CD14-positive monocyte (primary cell): ENCODE results near the gene OR9I1. TPM values are rescaled to one million over a fixed set of nuclear protein-coding genes. Genes with fewer than 3 reads are reported as not detected.

ENCODE experiments used
- DNase-seq, 3 donors: peaks; one replicate each; pipeline ENCODE4 v3.0.0-alpha.2; 2011 to 2022
- H2AFZ ChIP-seq: 2 replicates; pipeline ENCODE4 v1.6.0; 2012; ENCODE audit warnings: mild to moderate bottlenecking, low read depth, low read length, inconsistent platforms; ENCODE audit not compliant: insufficient read depth, poor library complexity, severe bottlenecking
- H3K27ac ChIP-seq, 2 donors: 1 replicate in 1 of 2; 2 replicates in 1 of 2; pipeline ENCODE4 v1.5.1; 2012 to 2013; ENCODE audit warnings: low read length in 2 of 2, control low read depth in 1 of 2, inconsistent platforms in 1 of 2, low read depth in 1 of 2, mild to moderate bottlenecking in 1 of 2
- H3K27me3 ChIP-seq, 2 donors: one replicate each; pipeline versions ENCODE4 v1.6.0 to v1.6.1; 2011 to 2013; ENCODE audit warnings: low read length in 2 of 2; ENCODE audit not compliant: control insufficient read depth in 2 of 2, insufficient read depth in 2 of 2
- H3K36me3 ChIP-seq, 2 donors: replicated peaks in 1 of 2; 1 replicate in 1 of 2; 2 replicates in 1 of 2; pipeline versions ENCODE4 v1.5.1 to v1.6.1; 2012 to 2013; ENCODE audit warnings: low read length in 2 of 2, control low read depth in 1 of 2, inconsistent platforms in 1 of 2, mild to moderate bottlenecking in 1 of 2; ENCODE audit not compliant: insufficient read depth in 2 of 2, control insufficient read depth in 1 of 2
- H3K4me1 ChIP-seq, 2 donors: 1 replicate in 1 of 2; 2 replicates in 1 of 2; pipeline versions ENCODE4 v1.5.1 to v1.6.1; 2012 to 2013; ENCODE audit warnings: low read length in 2 of 2, control low read depth in 1 of 2, inconsistent platforms in 1 of 2, mild to moderate bottlenecking in 1 of 2, moderate library complexity in 1 of 2; ENCODE audit not compliant: insufficient read depth in 2 of 2, control insufficient read depth in 1 of 2
- H3K4me2 ChIP-seq: replicated peaks from 2 replicates; pipeline ENCODE3; 2012; ENCODE audit warnings: low read length, moderate library complexity, mild to moderate bottlenecking; ENCODE audit not compliant: poor library complexity, severe bottlenecking; ENCODE audit errors: extremely low read depth
- H3K4me3 ChIP-seq, 3 experiments: fragments of 200-600 bp in 1 of 3; sonication (generic) in 1 of 3; replicated peaks in 1 of 3; 1 replicate in 2 of 3; 2 replicates in 1 of 3; pipeline ENCODE4 v1.5.1; 2011 to 2013; ENCODE audit warnings: low read length in 3 of 3, mild to moderate bottlenecking in 3 of 3, control low read depth in 2 of 3, low read depth in 2 of 3, inconsistent platforms in 1 of 3, moderate library complexity in 1 of 3
- H3K79me2 ChIP-seq: 2 replicates; pipeline ENCODE4 v1.6.0; 2012; ENCODE audit warnings: mild to moderate bottlenecking, control low read depth, inconsistent platforms, low read length, moderate library complexity; ENCODE audit not compliant: insufficient read depth
- H3K9ac ChIP-seq: 2 replicates; pipeline ENCODE4 v1.6.0; 2017; ENCODE audit warnings: low read length, mild to moderate bottlenecking; ENCODE audit not compliant: insufficient read depth, poor library complexity, severe bottlenecking
- H3K9me3 ChIP-seq, 2 donors: replicated peaks in 1 of 2; 1 replicate in 1 of 2; 2 replicates in 1 of 2; pipeline versions ENCODE4 v1.5.1 to v1.6.1; 2012 to 2013; ENCODE audit warnings: low read length in 2 of 2, control low read depth in 1 of 2; ENCODE audit not compliant: control insufficient read depth in 1 of 2, insufficient read depth in 1 of 2
- H4K20me1 ChIP-seq: 2 replicates; pipeline ENCODE4 v1.6.0; 2012; ENCODE audit warnings: mild to moderate bottlenecking, low read length, control low read depth, moderate library complexity; ENCODE audit not compliant: insufficient read depth
- H3K27ac Mint-ChIP-seq, 7 donors: one replicate each; pipeline ENCODE4 v1.8.0; 2020; ENCODE audit warnings: mild to moderate bottlenecking in 7 of 7, mixed read lengths in 7 of 7, moderate library complexity in 6 of 7, inconsistent platforms in 2 of 7
- H3K27me3 Mint-ChIP-seq, 3 donors: one replicate each; pipeline ENCODE4 v1.8.0; 2021 to 2022; ENCODE audit warnings: low read depth in 3 of 3, mild to moderate bottlenecking in 3 of 3, mixed read lengths in 3 of 3, moderate library complexity in 3 of 3, inconsistent platforms in 1 of 3
- H3K36me3 Mint-ChIP-seq, 2 donors: one replicate each; pipeline ENCODE4 v1.8.0; 2020; ENCODE audit warnings: mixed read lengths in 2 of 2, inconsistent platforms in 1 of 2, mild to moderate bottlenecking in 1 of 2
- H3K4me1 Mint-ChIP-seq: one replicate; pipeline ENCODE4 v1.8.0; 2020; ENCODE audit warnings: mild to moderate bottlenecking, mixed read lengths
- H3K4me3 Mint-ChIP-seq, 2 donors: one replicate each; pipeline ENCODE4 v1.8.0; 2020; ENCODE audit warnings: mild to moderate bottlenecking in 2 of 2, mixed read lengths in 2 of 2, moderate library complexity in 1 of 2
- H3K9me3 Mint-ChIP-seq, 7 donors: one replicate each; pipeline ENCODE4 v1.8.0; 2020 to 2022; ENCODE audit warnings: mixed read lengths in 7 of 7, mild to moderate bottlenecking in 6 of 7, moderate library complexity in 6 of 7, inconsistent platforms in 2 of 7
- WGBS: methylation state at CpG from one replicate; pipeline ENCODE4 v1.1.5; 2013; ENCODE audit warnings: missing lambda C conversion rate; ENCODE audit not compliant: insufficient coverage; 5-methylcytosine and 5-hydroxymethylcytosine counted together
- intact Hi-C, 2 donors: fragments of 100-400 bp; cut with micrococcal nuclease; formaldehyde crosslinking; loops; one replicate each; pipeline versions ENCODE4 v1.15.0 to v1.15.1; 2023
- polyA plus RNA-seq, 3 donors: library from polyadenylated mRNA; depleted of rRNA in 1 of 3; unstranded in 2 of 3; stranded (reverse) in 1 of 3; fragments of 300-500 nt in 2 of 3; fragments of >200 nt in 1 of 3; fragmentation: Illumina TruSeq in 2 of 3; gene quantifications; 1 replicate in 2 of 3; 2 replicates in 1 of 3; pipeline ENCODE4 v1.2.3, GENCODE V29; 2012 to 2021
- TF ChIP-seq, protein P1 (sequence below): fragments of 200-600 bp; IDR thresholded peaks from one replicate; pipeline ENCODE4 v1.8.0; 2022; ENCODE audit warnings: antibody characterized with exemption, mild to moderate bottlenecking

Gene OR9I1
- polyA plus RNA-seq, 3 donors, result not detected

GRCh38 chr11:58133309-58134076 lies 8.2 kb upstream of the OR9I1 start:
- 90% methylated on average over 4 of the region's 7 CpGs for WGBS
- peaks cover 0 to 2% (median 1%) of the 10 kb centered on the region in 3 donors for H3K27me3 Mint-ChIP-seq

DNA sequence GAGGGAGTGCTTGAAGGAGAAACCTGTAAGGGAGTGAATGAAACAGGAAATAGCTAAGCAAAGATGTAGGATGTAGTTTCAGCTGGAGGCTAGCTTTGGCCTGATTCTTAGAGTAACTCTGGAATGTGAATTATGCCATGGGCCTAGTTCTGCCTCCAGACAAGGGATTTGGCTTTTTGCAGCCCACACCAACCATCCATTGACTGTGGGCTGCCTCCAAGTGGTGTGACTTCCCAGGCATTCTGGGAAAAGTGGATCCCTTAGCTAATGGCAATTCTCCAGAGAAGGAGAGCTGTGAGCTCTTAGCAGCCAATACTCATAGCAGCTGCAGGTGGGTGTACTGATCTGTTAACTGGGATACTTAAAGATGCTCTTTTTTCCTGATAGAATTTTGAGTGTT lies 2.0 kb upstream of the OR9I1 start:
- no peak overlapping the region for H3K27ac ChIP-seq
- no peaks in the 10 kb centered on the region for H3K79me2 ChIP-seq
- no peaks in the 10 kb centered on the region for H3K4me1 Mint-ChIP-seq
- H3K27ac Mint-ChIP-seq, result no peak overlapping the region
- no peak overlapping the region for H3K4me3 Mint-ChIP-seq
- no peak overlapping the region for H3K4me2 ChIP-seq
- no peaks in the 10 kb centered on the region for H3K27me3 ChIP-seq
- H3K9me3 ChIP-seq, result no peaks in the 10 kb centered on the region
- peaks cover 0 to 3% (median 0%) of the 10 kb centered on the region in 7 donors for H3K9me3 Mint-ChIP-seq
- H3K36me3 ChIP-seq, result no peaks in the 10 kb centered on the region
- no peaks in the 10 kb centered on the region for H3K4me1 ChIP-seq
- no peak overlapping the region for H3K9ac ChIP-seq
- no peak overlapping the region for H2AFZ ChIP-seq
- no peak for DNase-seq
- intact Hi-C loops, result no loop called here
- H3K4me3 ChIP-seq, result no peak overlapping the region
- H3K27me3 Mint-ChIP-seq, result peaks cover 0 to 1% (median 0%) of the 10 kb centered on the region in 3 donors
- H3K36me3 Mint-ChIP-seq, result no peaks in the 10 kb centered on the region
- H4K20me1 ChIP-seq, result no peaks in the 10 kb centered on the region
- TF ChIP-seq, protein P1, sequence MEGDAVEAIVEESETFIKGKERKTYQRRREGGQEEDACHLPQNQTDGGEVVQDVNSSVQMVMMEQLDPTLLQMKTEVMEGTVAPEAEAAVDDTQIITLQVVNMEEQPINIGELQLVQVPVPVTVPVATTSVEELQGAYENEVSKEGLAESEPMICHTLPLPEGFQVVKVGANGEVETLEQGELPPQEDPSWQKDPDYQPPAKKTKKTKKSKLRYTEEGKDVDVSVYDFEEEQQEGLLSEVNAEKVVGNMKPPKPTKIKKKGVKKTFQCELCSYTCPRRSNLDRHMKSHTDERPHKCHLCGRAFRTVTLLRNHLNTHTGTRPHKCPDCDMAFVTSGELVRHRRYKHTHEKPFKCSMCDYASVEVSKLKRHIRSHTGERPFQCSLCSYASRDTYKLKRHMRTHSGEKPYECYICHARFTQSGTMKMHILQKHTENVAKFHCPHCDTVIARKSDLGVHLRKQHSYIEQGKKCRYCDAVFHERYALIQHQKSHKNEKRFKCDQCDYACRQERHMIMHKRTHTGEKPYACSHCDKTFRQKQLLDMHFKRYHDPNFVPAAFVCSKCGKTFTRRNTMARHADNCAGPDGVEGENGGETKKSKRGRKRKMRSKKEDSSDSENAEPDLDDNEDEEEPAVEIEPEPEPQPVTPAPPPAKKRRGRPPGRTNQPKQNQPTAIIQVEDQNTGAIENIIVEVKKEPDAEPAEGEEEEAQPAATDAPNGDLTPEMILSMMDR, result no peak

More at GRCh38 chr11:58133309-58134076, 8.2 kb upstream of the OR9I1 start:
- Histone ChIP-seq H4K20me1 (no peaks in the 10 kb centered on the region), H3K36me3 (no peaks in the 10 kb centered on the region), H3K27me3 (no peaks in the 10 kb centered on the region), H3K27ac (no peak overlapping the region), H3K4me2 (no peak overlapping the region), H3K4me1 (no peaks in the 10 kb centered on the region), H3K79me2 (no peaks in the 10 kb centered on the region), H3K4me3 (no peak overlapping the region), H3K9me3 (no peaks in the 10 kb centered on the region), H3K9ac (no peak overlapping the region), H2AFZ (no peak overlapping the region)
- no peak for DNase-seq
- no peak overlapping the region for H3K4me3 Mint-ChIP-seq
- H3K36me3 Mint-ChIP-seq, result no peaks in the 10 kb centered on the region
- TF ChIP-seq, protein P1, result no peak
- intact Hi-C loops, result no loop called here
- H3K9me3 Mint-ChIP-seq, result peaks cover 0 to 2% (median 0%) of the 10 kb centered on the region in 7 donors
- no peaks in the 10 kb centered on the region for H3K4me1 Mint-ChIP-seq
- H3K27ac Mint-ChIP-seq, result no peak overlapping the region
